ENCODE results near the gene UNC93B1. TPM values are rescaled to one million over a fixed set of nuclear protein-coding genes. Genes with fewer than 3 reads are reported as not detected.

UNC93B1 gene
- total and polyA plus RNA-seq, 2 of the 13 experiments (the other 11 are each of a cell fraction or from before 2014, with no cell fraction given), result 8.8 to 18.9 TPM

DNA sequence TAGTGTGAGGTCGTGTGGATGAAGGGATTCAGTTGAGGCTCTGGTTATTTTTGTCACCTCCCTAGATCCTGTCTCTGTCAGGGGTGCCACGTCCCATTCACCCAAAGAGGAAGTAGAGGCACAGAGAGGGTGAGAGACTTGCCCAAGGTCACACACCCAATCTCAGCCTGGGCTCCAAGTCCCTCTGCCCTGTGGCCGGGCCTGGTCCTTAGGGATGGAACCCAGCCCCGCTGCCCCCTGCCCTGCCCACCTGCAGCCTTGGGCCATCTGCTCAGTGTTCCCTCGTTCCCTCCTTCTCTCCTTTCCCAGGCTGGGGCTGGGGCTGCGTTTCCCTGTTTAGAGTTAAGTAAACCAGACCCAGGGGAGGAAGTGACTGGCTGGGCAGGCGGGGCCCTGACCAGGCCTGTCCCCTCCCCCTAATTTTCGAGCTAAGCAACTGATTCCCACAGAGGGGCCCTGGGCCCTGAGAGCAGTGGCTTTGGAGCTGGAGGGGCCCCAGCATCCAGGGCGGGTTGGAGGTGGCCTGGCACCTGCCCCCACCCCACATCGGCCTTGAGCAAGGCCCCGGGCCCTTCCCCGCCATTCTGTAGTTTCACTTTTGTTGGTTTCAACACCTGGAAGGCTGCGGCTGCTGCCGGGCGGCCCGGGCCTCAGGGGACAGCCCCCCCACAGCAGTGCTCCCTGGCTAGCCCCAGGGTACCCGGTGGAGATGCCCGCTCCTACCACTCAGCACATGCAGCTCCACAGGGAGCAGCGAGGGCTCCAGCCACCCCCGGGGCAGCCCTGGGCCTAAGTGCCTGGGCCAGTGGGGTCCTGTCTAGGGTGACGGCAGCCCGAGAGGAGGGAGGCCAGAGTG is 36.4 kb upstream of the UNC93B1 start (continued):
- TF ChIP-seq, protein P1, sequence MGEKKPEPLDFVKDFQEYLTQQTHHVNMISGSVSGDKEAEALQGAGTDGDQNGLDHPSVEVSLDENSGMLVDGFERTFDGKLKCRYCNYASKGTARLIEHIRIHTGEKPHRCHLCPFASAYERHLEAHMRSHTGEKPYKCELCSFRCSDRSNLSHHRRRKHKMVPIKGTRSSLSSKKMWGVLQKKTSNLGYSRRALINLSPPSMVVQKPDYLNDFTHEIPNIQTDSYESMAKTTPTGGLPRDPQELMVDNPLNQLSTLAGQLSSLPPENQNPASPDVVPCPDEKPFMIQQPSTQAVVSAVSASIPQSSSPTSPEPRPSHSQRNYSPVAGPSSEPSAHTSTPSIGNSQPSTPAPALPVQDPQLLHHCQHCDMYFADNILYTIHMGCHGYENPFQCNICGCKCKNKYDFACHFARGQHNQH (CRISPR knock-in tag; IDR thresholded peaks at IDR 0.05), result no peak
- TF ChIP-seq, protein P2, sequence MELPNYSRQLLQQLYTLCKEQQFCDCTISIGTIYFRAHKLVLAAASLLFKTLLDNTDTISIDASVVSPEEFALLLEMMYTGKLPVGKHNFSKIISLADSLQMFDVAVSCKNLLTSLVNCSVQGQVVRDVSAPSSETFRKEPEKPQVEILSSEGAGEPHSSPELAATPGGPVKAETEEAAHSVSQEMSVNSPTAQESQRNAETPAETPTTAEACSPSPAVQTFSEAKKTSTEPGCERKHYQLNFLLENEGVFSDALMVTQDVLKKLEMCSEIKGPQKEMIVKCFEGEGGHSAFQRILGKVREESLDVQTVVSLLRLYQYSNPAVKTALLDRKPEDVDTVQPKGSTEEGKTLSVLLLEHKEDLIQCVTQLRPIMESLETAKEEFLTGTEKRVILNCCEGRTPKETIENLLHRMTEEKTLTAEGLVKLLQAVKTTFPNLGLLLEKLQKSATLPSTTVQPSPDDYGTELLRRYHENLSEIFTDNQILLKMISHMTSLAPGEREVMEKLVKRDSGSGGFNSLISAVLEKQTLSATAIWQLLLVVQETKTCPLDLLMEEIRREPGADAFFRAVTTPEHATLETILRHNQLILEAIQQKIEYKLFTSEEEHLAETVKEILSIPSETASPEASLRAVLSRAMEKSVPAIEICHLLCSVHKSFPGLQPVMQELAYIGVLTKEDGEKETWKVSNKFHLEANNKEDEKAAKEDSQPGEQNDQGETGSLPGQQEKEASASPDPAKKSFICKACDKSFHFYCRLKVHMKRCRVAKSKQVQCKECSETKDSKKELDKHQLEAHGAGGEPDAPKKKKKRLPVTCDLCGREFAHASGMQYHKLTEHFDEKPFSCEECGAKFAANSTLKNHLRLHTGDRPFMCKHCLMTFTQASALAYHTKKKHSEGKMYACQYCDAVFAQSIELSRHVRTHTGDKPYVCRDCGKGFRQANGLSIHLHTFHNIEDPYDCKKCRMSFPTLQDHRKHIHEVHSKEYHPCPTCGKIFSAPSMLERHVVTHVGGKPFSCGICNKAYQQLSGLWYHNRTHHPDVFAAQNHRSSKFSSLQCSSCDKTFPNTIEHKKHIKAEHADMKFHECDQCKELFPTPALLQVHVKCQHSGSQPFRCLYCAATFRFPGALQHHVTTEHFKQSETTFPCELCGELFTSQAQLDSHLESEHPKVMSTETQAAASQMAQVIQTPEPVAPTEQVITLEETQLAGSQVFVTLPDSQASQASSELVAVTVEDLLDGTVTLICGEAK (IDR thresholded peaks at IDR 0.05), result no peak
- TF ChIP-seq, protein P2 (CRISPR knock-in tag; IDR thresholded peaks at IDR 0.05), result no peak
- no peak for TF ChIP-seq IRF2 (CRISPR knock-in tag; IDR thresholded peaks at IDR 0.05)
- TF ChIP-seq, protein P3, sequence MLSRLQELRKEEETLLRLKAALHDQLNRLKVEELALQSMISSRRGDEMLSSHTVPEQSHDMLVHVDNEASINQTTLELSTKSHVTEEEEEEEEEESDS (CRISPR knock-in tag; IDR thresholded peaks at IDR 0.05; ENCODE audit: borderline replicate concordance), result no peak
- no peak for TF ChIP-seq PRMT3 (CRISPR knock-in tag; IDR thresholded peaks at IDR 0.05; ENCODE audit: borderline replicate concordance, low read depth)
- no peak for TF ChIP-seq TEAD3 (CRISPR knock-in tag; optimal IDR thresholded peaks at IDR 0.05; ENCODE audit: borderline replicate concordance)
- TF ChIP-seq HES4 (CRISPR knock-in tag; IDR thresholded peaks at IDR 0.05; ENCODE audit: borderline replicate concordance), result no peak
- TF ChIP-seq, protein P4, sequence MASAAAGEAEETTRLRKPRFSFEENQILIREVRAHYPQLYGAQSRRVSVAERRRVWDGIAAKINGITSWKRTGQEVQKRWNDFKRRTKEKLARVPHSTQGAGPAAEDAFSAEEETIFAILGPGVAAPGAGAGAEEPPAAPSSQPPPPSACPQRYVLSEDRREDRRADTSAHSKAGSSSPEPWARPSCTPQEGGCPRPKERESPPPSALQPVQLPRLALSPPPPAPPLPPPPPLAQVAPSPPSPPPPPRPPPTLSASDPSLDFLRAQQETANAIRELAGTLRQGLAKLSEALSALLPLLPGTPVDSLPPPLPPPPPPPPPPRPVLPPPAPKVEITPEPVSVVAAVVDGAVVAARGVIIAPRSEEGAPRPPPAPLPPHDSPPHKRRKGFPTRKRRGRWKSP (CRISPR knock-in tag; IDR thresholded peaks at IDR 0.05), result 0 out of 2 replicates have a peak, but pooled peaks have one; percentile 24
- TF ChIP-seq, protein P5, sequence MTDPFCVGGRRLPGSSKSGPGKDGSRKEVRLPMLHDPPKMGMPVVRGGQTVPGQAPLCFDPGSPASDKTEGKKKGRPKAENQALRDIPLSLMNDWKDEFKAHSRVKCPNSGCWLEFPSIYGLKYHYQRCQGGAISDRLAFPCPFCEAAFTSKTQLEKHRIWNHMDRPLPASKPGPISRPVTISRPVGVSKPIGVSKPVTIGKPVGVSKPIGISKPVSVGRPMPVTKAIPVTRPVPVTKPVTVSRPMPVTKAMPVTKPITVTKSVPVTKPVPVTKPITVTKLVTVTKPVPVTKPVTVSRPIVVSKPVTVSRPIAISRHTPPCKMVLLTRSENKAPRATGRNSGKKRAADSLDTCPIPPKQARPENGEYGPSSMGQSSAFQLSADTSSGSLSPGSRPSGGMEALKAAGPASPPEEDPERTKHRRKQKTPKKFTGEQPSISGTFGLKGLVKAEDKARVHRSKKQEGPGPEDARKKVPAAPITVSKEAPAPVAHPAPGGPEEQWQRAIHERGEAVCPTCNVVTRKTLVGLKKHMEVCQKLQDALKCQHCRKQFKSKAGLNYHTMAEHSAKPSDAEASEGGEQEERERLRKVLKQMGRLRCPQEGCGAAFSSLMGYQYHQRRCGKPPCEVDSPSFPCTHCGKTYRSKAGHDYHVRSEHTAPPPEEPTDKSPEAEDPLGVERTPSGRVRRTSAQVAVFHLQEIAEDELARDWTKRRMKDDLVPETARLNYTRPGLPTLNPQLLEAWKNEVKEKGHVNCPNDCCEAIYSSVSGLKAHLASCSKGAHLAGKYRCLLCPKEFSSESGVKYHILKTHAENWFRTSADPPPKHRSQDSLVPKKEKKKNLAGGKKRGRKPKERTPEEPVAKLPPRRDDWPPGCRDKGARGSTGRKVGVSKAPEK (CRISPR knock-in tag; IDR thresholded peaks at IDR 0.05; ENCODE audit: borderline replicate concordance), result no peak
- TF ChIP-seq ZNF614 (CRISPR knock-in tag; IDR thresholded peaks at IDR 0.05; ENCODE audit: borderline replicate concordance), result no peak
